GM13976 (cell line): ENCODE measurements around the gene GBX2.

Experiments used
- DNase-seq: peaks from one replicate; pipeline ENCODE4 v3.0.0; 2012; ENCODE audit warnings: low spot score
- in situ Hi-C: fragments of 300-500 bp; cut with MboI; formaldehyde crosslinking; loops from one replicate; pipeline ENCODE4 v1.12.0; 2022; ENCODE audit warnings: low sequenced_read_pairs, mixed read lengths, inconsistent platforms; ENCODE audit not compliant: unreplicated experiment
- TF ChIP-seq, protein P1 (sequence below): IDR thresholded peaks from 2 replicates; pipeline ENCODE4 v1.5.1; 2012; ENCODE audit warnings: borderline replicate concordance, mild to moderate bottlenecking; ENCODE audit not compliant: insufficient read depth; ENCODE audit errors: extremely low read depth, missing control alignments, control extremely low read depth

The GBX2 gene

DNA sequence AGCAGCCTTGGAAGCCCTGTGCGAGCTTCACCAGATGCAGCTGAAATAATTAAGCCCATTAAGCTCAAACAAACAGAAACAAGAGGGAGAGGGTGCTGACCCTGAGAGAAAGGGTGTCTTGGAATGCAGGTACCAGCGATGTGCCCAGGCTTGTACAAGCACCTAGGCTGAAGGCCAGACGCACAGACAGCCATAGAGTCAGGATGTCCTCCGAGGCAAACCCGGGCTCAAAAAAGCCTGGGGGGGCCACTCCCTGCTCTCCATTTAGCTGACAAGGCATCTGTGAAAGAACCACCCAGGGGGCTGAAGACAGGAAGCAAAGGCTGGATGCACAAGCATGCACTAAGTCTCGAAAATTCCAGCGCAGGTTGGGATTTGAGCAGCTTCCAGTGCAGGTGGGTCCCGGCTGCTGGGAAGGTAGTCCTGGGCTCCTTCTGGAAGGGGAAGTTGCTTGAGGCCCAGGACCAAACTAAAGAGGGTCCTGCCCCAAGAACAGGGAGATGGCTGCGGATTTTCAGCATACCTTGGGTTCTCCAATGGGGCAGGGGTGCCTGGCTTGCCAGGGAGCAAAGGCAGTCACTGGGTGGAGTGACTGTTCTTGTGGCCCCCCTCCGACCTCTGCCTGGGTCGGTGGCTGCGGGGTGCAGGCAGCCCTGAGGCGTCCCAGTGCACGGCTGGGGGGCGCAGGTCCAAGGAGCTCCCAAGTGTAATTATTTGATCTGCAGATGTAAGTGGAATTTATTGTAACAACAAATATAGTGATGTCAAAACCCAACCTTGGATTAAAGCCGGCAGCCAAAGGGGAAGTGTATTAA is 5.9 kb downstream of the GBX2 start:
- TF ChIP-seq, protein P1, sequence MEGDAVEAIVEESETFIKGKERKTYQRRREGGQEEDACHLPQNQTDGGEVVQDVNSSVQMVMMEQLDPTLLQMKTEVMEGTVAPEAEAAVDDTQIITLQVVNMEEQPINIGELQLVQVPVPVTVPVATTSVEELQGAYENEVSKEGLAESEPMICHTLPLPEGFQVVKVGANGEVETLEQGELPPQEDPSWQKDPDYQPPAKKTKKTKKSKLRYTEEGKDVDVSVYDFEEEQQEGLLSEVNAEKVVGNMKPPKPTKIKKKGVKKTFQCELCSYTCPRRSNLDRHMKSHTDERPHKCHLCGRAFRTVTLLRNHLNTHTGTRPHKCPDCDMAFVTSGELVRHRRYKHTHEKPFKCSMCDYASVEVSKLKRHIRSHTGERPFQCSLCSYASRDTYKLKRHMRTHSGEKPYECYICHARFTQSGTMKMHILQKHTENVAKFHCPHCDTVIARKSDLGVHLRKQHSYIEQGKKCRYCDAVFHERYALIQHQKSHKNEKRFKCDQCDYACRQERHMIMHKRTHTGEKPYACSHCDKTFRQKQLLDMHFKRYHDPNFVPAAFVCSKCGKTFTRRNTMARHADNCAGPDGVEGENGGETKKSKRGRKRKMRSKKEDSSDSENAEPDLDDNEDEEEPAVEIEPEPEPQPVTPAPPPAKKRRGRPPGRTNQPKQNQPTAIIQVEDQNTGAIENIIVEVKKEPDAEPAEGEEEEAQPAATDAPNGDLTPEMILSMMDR: no peak
- in situ Hi-C loops: no loop called here
- DNase-seq: peak; percentile 38

DNA sequence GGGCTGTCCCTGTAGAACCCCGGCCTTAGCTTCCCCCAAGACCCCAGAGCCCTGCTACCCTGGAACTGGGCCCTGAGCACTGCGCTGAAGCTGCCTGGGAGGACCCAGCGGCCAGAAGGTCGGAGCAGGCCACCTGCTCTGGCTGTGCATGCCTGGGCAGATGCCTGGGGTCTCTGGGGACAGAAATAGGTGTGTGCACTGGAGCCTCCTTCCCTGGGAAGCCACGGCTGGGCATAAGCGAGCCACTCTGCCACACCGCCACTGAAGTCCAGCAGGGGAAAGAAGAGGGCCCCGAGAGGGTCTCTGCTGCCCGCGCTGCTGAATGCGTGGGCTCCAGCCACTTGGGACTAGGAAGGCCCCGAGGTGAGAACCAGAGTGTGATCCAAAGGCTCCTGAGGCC is 6.7 kb downstream of the GBX2 start:
- in situ Hi-C loops: no loop called here
- DNase-seq: peak; percentile 22
- TF ChIP-seq, protein P1: no peak

DNA sequence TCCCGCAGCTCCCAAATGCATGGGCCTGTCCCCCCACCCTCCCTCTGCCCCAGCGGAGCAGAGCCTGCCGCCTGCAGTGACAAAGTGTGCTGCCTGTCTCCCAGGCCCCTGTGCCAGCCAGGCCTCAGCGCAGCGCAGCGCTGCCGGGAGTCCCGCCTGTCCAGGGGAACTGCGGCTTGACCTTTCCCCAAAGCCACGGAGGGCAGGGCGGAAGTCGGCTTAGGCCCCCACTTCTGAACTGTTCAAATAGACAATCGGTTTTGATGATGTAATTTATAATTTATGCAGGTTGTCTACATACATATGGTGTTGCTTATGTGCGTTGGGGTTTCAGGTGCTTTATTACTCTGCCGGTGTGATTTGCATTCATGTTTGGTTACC is 7.1 kb downstream of the GBX2 start:
- TF ChIP-seq, protein P1: no peak
- DNase-seq: no peak
- in situ Hi-C loops: no loop called here

DNA sequence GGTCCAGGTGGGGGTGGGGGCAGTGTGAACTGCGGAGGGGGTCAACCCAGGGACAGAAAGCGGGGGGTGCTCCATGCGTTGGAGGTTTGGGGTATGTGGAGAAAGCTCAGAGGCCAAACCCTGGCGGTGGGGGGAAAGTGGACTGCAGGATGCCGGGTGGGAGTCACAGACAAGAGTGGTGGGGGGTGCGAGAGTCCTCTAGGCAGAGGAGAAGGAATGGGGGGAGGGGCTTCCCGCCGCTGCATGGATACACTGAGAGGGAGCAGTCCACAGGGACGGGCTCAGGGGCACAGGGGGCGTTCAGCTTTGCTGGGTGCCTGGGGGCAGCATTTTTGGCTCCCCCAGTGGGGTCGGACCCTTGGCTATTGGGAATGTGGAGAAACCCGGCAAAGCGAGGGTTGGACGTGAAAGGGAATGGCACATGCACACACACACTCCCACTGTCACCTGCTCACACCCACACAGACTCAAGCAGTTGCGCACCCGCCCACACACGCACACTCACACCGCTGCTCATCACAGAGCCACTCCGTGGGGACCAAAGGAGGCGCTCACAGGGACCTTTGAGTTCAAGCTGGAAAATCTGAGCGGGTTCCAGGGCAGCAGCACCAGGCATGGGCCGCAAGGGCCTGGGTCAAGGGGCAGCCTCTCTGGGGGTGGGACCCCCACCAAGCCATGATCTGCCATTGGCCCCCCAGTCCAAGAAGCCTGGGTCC is 7.7 kb downstream of the GBX2 start:
- TF ChIP-seq, protein P1: no peak
- peak; percentile 27 for DNase-seq
- in situ Hi-C loops: no loop called here

DNA sequence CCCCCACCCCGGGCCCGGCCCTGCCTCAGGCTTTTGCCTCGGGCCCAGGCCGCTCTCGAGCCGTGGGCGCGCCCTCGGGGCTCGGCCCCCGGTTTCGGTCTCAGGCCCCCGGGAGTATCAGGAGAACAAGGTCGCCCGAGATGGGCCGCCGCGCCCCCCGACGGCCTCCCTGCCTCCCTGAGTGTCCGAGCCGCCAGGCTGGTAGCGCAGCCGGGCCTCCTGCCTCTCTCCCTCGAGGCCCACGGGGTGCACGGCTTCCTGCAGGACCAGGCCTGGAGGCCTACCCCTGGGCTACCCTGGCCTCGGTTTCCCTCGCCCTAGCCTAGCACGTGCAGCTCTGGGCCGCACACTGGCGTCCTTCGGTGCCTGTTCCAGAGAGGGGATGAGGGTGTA is 8.4 kb downstream of the GBX2 start:
- TF ChIP-seq, protein P1: no peak
- in situ Hi-C loops: no loop called here
- peak; percentile 24 for DNase-seq

DNA sequence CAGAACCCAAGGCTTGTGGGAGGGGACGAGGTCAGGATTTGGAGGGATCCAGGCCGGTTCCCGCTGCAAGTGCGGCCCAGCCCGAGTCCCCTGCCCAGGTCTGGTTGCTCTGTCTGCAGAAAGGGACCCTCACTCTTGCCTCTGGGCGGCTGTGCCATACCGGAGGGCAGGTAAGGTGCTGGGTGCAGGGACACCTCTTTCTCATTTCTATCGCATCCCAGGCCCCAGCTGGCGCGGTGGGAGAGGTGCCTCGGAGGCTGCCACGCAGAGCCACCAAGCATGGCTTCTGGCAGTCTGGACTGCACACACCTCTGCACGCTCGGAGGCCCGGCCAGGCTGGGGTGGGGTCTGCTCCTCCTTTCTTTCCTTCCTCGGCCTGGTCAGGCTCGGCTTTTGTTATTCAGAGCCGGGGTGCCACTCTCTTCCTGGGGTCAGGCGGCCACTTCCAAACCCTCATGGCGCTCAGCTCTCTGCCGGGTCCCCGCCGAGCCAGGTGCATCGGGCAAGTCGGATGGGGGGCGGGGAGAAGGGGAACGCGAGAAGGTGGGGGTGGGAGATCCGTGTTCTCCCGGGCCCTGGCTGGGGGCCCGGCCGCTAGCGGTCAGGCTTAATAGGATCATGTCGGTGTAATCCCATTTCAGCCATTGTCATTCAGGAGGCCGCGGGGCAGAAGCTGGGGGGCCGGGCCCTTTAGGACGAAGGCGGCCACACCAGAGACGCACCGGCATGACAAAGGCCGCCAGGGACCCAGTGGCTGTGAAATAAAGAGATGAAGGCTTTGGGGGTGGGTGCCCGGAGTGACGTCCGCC is 9.0 kb downstream of the GBX2 start:
- TF ChIP-seq, protein P1: no peak
- in situ Hi-C loops: no loop called here
- DNase-seq: no peak
